ENCODE results near the gene FAM111A.

Gene FAM111A

DNA sequence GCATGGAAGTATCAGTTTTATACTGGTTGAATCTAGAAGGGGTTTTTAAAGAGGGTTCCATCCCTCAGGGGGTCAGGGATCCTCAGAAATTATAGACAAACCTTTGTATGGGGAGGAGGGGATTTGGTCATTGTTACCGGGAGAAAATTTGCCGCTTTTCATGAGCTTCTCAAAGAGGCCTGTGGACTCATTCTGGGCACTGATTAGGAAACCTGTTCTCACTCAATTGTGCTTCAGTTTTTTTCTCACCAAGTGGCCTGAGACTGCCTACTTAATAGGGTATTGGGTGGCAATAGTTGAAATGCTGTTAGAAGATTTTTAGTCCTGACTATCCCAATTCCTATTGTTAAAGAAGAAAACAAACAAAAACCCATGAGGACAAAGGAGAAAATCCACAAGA, 56.1 kb downstream of the FAM111A start:
- DNase-seq (no peak), ATAC-seq (no peak)
- H3K27me3 Mint-ChIP-seq: peaks cover 16% of the 10 kb centered on the region
- no peak overlapping the region for H3K27ac Mint-ChIP-seq
- H3K4me3 Mint-ChIP-seq: no peak overlapping the region
- H3K9me3 Mint-ChIP-seq: peaks cover 7 to 13% of the 10 kb centered on the region in 2 donors
- peaks cover 27% of the 10 kb centered on the region for H3K4me1 Mint-ChIP-seq

DNA sequence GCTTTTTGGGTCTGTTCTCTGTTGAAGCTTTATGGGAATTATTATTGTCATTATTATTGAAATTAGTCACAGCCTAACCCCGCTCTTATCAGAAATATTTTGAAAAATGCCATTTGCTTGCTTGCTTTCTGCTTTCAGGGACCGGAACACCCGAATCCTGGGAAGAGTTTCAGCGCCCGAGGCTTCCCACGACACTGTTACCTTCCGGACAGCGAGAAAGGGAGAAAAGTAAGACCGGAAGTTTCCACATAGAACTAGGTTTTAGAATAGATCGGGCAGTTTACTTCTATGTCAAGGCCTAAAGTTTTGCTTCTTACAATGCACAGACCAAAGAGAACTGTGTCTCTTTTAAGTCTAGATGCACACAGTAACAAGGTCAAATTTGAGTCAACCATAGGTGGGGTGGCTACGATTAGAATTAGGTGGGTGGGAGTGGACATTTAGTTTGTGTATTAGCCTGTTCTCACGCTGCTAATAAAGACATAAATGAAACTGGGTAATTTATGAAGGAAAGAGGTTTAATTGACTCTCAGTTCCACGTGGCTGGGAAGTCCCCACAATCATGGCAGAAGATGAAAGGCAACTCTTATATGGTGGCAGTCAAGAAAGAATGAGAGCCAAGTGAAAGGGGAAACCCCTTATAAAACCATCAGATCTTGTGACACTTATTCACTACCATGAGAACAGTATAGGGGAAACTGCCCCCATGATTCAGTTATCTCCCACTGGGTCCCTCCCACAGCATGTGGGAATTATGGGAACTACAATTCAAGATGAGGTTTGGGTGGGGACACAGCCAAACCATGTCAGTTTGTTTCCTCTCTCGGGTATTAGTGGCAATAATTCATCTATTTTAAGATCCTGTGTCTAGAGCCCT, 57.1 kb downstream of the FAM111A start:
- peak; percentile 32 to 53 for DNase-seq
- H3K4me3 Mint-ChIP-seq: no peak overlapping the region
- peaks cover 16% of the 10 kb centered on the region for H3K27me3 Mint-ChIP-seq
- peaks cover 27% of the 10 kb centered on the region for H3K4me1 Mint-ChIP-seq
- H3K9me3 Mint-ChIP-seq: peaks cover 7 to 13% of the 10 kb centered on the region in 2 donors
- ATAC-seq: peak; percentile 90
- peak overlapping the region in 1 of 2 donors; percentile 64 for H3K27ac Mint-ChIP-seq

DNA sequence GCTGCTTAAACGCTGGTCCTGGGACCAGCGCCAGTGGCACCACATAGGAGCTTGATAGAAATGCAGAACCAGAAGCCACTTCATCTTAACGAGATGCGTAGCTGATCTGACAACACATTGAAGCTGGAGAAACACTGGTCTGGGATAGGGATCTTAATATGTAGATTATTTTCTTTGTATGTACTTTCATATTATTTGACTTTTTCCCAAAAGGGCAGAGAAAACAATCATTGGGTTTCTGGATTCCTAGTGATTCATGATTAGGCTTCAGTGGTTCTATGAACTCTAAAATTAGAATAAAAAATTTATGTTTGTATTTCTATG, 57.7 kb downstream of the FAM111A start:
- ATAC-seq (peak; percentile 71), DNase-seq (no peak)
- peak overlapping the region in 1 of 2 donors; percentile 64 for H3K27ac Mint-ChIP-seq
- peaks cover 29% of the 10 kb centered on the region for H3K4me1 Mint-ChIP-seq
- peaks cover 16% of the 10 kb centered on the region for H3K27me3 Mint-ChIP-seq
- H3K4me3 Mint-ChIP-seq: no peak overlapping the region
- peaks cover 7 to 13% of the 10 kb centered on the region in 2 donors for H3K9me3 Mint-ChIP-seq

DNA sequence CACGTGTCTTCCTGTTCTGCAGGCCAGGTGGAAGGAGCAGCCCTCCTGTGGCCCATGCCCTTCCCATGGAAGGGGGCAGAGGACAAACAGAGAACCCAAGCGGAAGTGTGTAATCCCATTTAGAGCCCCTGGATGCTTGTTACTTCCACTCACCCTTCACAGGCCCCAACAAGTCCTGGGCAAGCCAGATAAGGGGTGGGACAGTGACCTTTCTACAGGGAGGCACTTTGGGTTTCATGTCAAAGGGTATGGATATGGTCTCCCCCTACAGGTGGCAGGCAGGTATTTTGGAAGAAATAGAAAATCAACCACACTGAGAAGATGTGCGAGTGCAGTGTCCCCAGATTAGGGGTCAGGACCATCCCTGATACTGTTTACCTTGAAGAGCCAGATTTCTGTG, 58.7 kb downstream of the FAM111A start:
- Mint-ChIP-seq H3K27ac (peak overlapping the region in 1 of 2 donors; percentile 87), H3K4me1 (peaks cover 33% of the 10 kb centered on the region), H3K9me3 (peaks cover 7 to 13% of the 10 kb centered on the region in 2 donors), H3K4me3 (no peak overlapping the region), H3K27me3 (peaks cover 16% of the 10 kb centered on the region)
- DNase-seq: no peak
- no peak for ATAC-seq

Data from stimulated activated naive CD8-positive, alpha-beta T cell treated with anti-CD3 and anti-CD28 coated beads, Interleukin-15, amount 100 ng/mL, for 72 hours (primary cell).